SU-DHL-6 (cell line): Measurements from ENCODE around the gene ZGRF1.

ENCODE experiments used
- CTCF ChIP-seq: fragments of 200-600 bp; sonication (generic); IDR thresholded peaks from one replicate; pipeline ENCODE4 v1.5.1; 2017; ENCODE audit warnings: antibody characterized with exemption, mild to moderate bottlenecking, low read length, moderate library complexity; ENCODE audit not compliant: insufficient read depth, poor library complexity, severe bottlenecking
- EZH2phosphoT487 ChIP-seq: fragments of 200-600 bp; sonication (generic), shearing (Covaris generic); conservative IDR thresholded peaks from 2 replicates; pipeline ENCODE4 v1.6.1; 2018; ENCODE audit warnings: mild to moderate bottlenecking, antibody characterized with exemption, low read length, moderate library complexity, mixed read lengths

- TF ChIP-seq EZH2phosphoT487 = no peak
- no peak for TF ChIP-seq CTCF
Observed at GRCh38 chr4:112510291-112511092, 126.2 kb downstream of the ZGRF1 start.
